ENCODE measurements around the gene RGMA.

The RGMA gene

GRCh38 chr15:93001881-93002280 is 87.1 kb downstream of the RGMA start:
- DNase-seq = no peak

- DNase-seq = no peak
Measured at GRCh38 chr15:93001156-93001555, 87.9 kb downstream of the RGMA start.

GRCh38 chr15:92997821-92998220 is 91.2 kb downstream of the RGMA start:
- no peak for DNase-seq

GRCh38 chr15:92992720-92993119 is 96.3 kb downstream of the RGMA start:
- DNase-seq = no peak

- no peak for DNase-seq
Measured at GRCh38 chr15:92990031-92990430, 99.0 kb downstream of the RGMA start.

GRCh38 chr15:92989470-92989869 is 99.5 kb downstream of the RGMA start:
- no peak for DNase-seq
